ENCODE data around the gene LETM1.

Gene LETM1

GRCh38 chr4:1856071-1856942 lies at the start of gene LETM1:
Gene LETM1, minus strand, starts transcription at chr4:1856156. Its CDS starts 206 bp downstream, at chr4:1855950.
- peak; percentile 93 for DNase-seq (ENCODE audit: low spot score)

- DNase-seq (ENCODE audit: low spot score) = no peak
These were observed 48.1 kb upstream of the LETM1 start for GRCh38 chr4:1904042-1904441.

- no peak for DNase-seq (ENCODE audit: low spot score)
These were observed 47.1 kb upstream of the LETM1 start for GRCh38 chr4:1903035-1903434.

GRCh38 chr4:1902243-1902642 lies 46.3 kb upstream of the LETM1 start:
- DNase-seq (ENCODE audit: low spot score) = no peak

- DNase-seq (ENCODE audit: low spot score) = no peak
These were observed 45.2 kb upstream of the LETM1 start for GRCh38 chr4:1901127-1901526.

GRCh38 chr4:1900624-1901023 lies 44.7 kb upstream of the LETM1 start:
- no peak for DNase-seq (ENCODE audit: low spot score)

- DNase-seq (ENCODE audit: low spot score) = peak; percentile 16
These were observed 44.1 kb upstream of the LETM1 start for GRCh38 chr4:1900087-1900433.

GRCh38 chr4:1899149-1900086 lies 43.5 kb upstream of the LETM1 start:
- peak; percentile 87 for DNase-seq (ENCODE audit: low spot score)

GRCh38 chr4:1898681-1899080 lies 42.7 kb upstream of the LETM1 start:
- DNase-seq (ENCODE audit: low spot score) = no peak

GRCh38 chr4:1898007-1898406 lies 42.1 kb upstream of the LETM1 start:
- no peak for DNase-seq (ENCODE audit: low spot score)

- no peak for DNase-seq (ENCODE audit: low spot score)
These were observed 40.7 kb upstream of the LETM1 start for GRCh38 chr4:1896658-1896991.

GRCh38 chr4:1895971-1896657 lies 40.2 kb upstream of the LETM1 start:
- DNase-seq (ENCODE audit: low spot score) = no peak

- DNase-seq (ENCODE audit: low spot score) = no peak
These were observed 35.1 kb upstream of the LETM1 start for GRCh38 chr4:1890979-1891570.

- no peak for DNase-seq (ENCODE audit: low spot score)
These were observed 31.1 kb upstream of the LETM1 start for GRCh38 chr4:1887052-1887451.

GRCh38 chr4:1885414-1885813 lies 29.5 kb upstream of the LETM1 start:
- DNase-seq (ENCODE audit: low spot score) = no peak

- DNase-seq (ENCODE audit: low spot score) = no peak
These were observed 27.6 kb upstream of the LETM1 start for GRCh38 chr4:1883583-1883982.

- DNase-seq (ENCODE audit: low spot score) = no peak
These were observed 26.9 kb upstream of the LETM1 start for GRCh38 chr4:1882850-1883271.

GRCh38 chr4:1880332-1880731 lies 24.4 kb upstream of the LETM1 start:
- no peak for DNase-seq (ENCODE audit: low spot score)

GRCh38 chr4:1879485-1879884 lies 23.5 kb upstream of the LETM1 start:
- DNase-seq (ENCODE audit: low spot score) = no peak

GRCh38 chr4:1874201-1874600 lies 18.2 kb upstream of the LETM1 start:
- DNase-seq (ENCODE audit: low spot score) = no peak

- no peak for DNase-seq (ENCODE audit: low spot score)
These were observed 17.8 kb upstream of the LETM1 start for GRCh38 chr4:1873776-1874175.

- no peak for DNase-seq (ENCODE audit: low spot score)
These were observed 17.3 kb upstream of the LETM1 start for GRCh38 chr4:1873291-1873690.

All from cerebellar cortex (tissue), 1 donor.